Measurements from ENCODE around the gene ALPL. TPM values are rescaled to one million over a fixed set of nuclear protein-coding genes. Genes with fewer than 3 reads are reported as not detected.

The ALPL gene
- total and polyA plus RNA-seq, 10 of the 15 experiments (the other 5 are each of a cell fraction or from before 2014, with no cell fraction given) = 0.07 to 0.59 (median 0.31) TPM; not detected in 2

- ChIA-PET CTCF (no interaction called here), SMC1A (ENCODE audit: uncharacterized antibody, unreplicated experiment) (no interaction called here), POLR2A (interaction anchor here (0.5 kb wide), 1 partner anchor 405 kb away, joined by 3 read pairs; no protein-coding TSS in a partner anchor), RAD21 (ENCODE audit: unreplicated experiment) (no interaction called here)
- TF ChIP-seq BRCA1 (IDR thresholded peaks at IDR 0.05; ENCODE audit: low read depth, low read length) (no peak), USF2 (IDR thresholded peaks at IDR 0.05; ENCODE audit: borderline replicate concordance, low read depth, low read length) (no peak), MYB (IDR thresholded peaks at IDR 0.05; ENCODE audit: borderline replicate concordance, low read depth, low read length) (no peak)
- Histone ChIP-seq H3K4me1 (ENCODE audit: control insufficient read depth, insufficient read depth, low read length) (no peaks in the 10 kb centered on the region), H3K9me3 (replicated peaks; ENCODE audit: control insufficient read depth, insufficient read depth, low read length) (no peaks in the 10 kb centered on the region), H3K79me2 (ENCODE audit: control insufficient read depth, insufficient read depth, low read length) (no peaks in the 10 kb centered on the region), H3K4me2 (ENCODE audit: control insufficient read depth, insufficient read depth) (no peak overlapping the region), H3K9ac (ENCODE audit: control insufficient read depth, insufficient read depth, low read length) (no peak overlapping the region), H3K27ac (ENCODE audit: control insufficient read depth, insufficient read depth) (no peak overlapping the region), H3K27me3 (replicated peaks in 1 of 2; ENCODE audit: control insufficient read depth in 2 of 2, insufficient read depth in 2 of 2, low read length in 1 of 2) (no peaks in the 10 kb centered on the region), H3K4me3 (no peak overlapping the region), H4K20me1 (ENCODE audit: control insufficient read depth, insufficient read depth) (no peaks in the 10 kb centered on the region), H3K36me3 (ENCODE audit: control insufficient read depth in 2 of 2, insufficient read depth in 2 of 2, low read length in 1 of 2) (no peaks in the 10 kb centered on the region), H2AFZ (ENCODE audit: control insufficient read depth, low read depth, low read length) (no peak overlapping the region)
- no TSS peak for BruUV-seq (replicated peaks)
- ATAC-seq = no peak
- in situ Hi-C loops (cut with MboI) = no loop called here
- intact Hi-C loops (cut with micrococcal nuclease; ENCODE audit: unreplicated experiment) = no loop called here
- 11% methylated on average over 6 of the region's 7 CpGs for WGBS (ENCODE audit: insufficient coverage, insufficient replicate concordance, low lambda C conversion rate, missing lambda C conversion rate)
- no peak for DNase-seq (ENCODE audit: low read depth, low spot score)
- no peak for FAIRE-seq
These were observed 89.2 kb downstream of the ALPL start for GRCh38 chr1:21598417-21598816.

- ChIA-PET CTCF (no interaction called here), POLR2A (interaction anchor here (0.5 kb wide), 1 partner anchor 405 kb away, joined by 3 read pairs; no protein-coding TSS in a partner anchor), RAD21 (ENCODE audit: unreplicated experiment) (no interaction called here), SMC1A (ENCODE audit: uncharacterized antibody, unreplicated experiment) (no interaction called here)
- Histone ChIP-seq H4K20me1 (ENCODE audit: control insufficient read depth, insufficient read depth) (no peaks in the 10 kb centered on the region), H3K27ac (ENCODE audit: control insufficient read depth, insufficient read depth) (no peak overlapping the region), H3K9ac (ENCODE audit: control insufficient read depth, insufficient read depth, low read length) (no peak overlapping the region), H3K27me3 (replicated peaks in 1 of 2; ENCODE audit: control insufficient read depth in 2 of 2, insufficient read depth in 2 of 2, low read length in 1 of 2) (no peaks in the 10 kb centered on the region), H3K4me2 (ENCODE audit: control insufficient read depth, insufficient read depth) (no peak overlapping the region), H3K36me3 (ENCODE audit: control insufficient read depth in 2 of 2, insufficient read depth in 2 of 2, low read length in 1 of 2) (no peaks in the 10 kb centered on the region), H3K4me3 (no peak overlapping the region), H3K9me3 (replicated peaks; ENCODE audit: control insufficient read depth, insufficient read depth, low read length) (no peaks in the 10 kb centered on the region), H3K79me2 (ENCODE audit: control insufficient read depth, insufficient read depth, low read length) (no peaks in the 10 kb centered on the region), H3K4me1 (ENCODE audit: control insufficient read depth, insufficient read depth, low read length) (no peaks in the 10 kb centered on the region), H2AFZ (ENCODE audit: control insufficient read depth, low read depth, low read length) (no peak overlapping the region)
- no TSS peak for BruUV-seq (replicated peaks)
- ATAC-seq = no peak
- in situ Hi-C loops (cut with MboI) = no loop called here
- WGBS (ENCODE audit: insufficient coverage, insufficient replicate concordance, low lambda C conversion rate, missing lambda C conversion rate) = 15% methylated on average over 8 of the region's 8 CpGs
- DNase-seq (ENCODE audit: low read depth, low spot score) = no peak
- intact Hi-C loops (cut with micrococcal nuclease; ENCODE audit: unreplicated experiment) = no loop called here
- no peak for FAIRE-seq
- no peak for TF ChIP-seq ZZZ3 (IDR thresholded peaks at IDR 0.05; ENCODE audit: control insufficient read depth, insufficient read length, low read depth)
- TF ChIP-seq SMC3 (IDR thresholded peaks at IDR 0.05; ENCODE audit: borderline replicate concordance, low read length) = no peak
- no peak for TF ChIP-seq ETV6 (conservative IDR thresholded peaks at IDR 0.05 in 1 of 2, IDR thresholded peaks at IDR 0.05 in 1 of 2; ENCODE audit: borderline replicate concordance in 1 of 2, low read depth in 1 of 2)
- no peak for TF ChIP-seq BMI1 (IDR thresholded peaks at IDR 0.05; ENCODE audit: borderline replicate concordance)
- no peak for TF ChIP-seq NFXL1 (IDR thresholded peaks at IDR 0.05; ENCODE audit: borderline replicate concordance)
- TF ChIP-seq YY1 (IDR thresholded peaks at IDR 0.05; ENCODE audit: low read depth, low read length) = no peak
- no peak for TF ChIP-seq ZNF207 (IDR thresholded peaks at IDR 0.05; ENCODE audit: borderline replicate concordance)
- no peak for TF ChIP-seq KDM1A (IDR thresholded peaks at IDR 0.05; ENCODE audit: borderline replicate concordance)
- TF ChIP-seq PRDM15 (CRISPR knock-in tag; IDR thresholded peaks at IDR 0.05) = no peak
- no peak for TF ChIP-seq CBX5 (IDR thresholded peaks at IDR 0.05; ENCODE audit: low read depth)
- TF ChIP-seq TAF1 (IDR thresholded peaks at IDR 0.05; ENCODE audit: borderline replicate concordance, low read depth, low read length) = no peak
These were observed 89.7 kb downstream of the ALPL start for GRCh38 chr1:21598904-21599303.

Measured in GM12878 (cell line).